Stimulated activated CD8-positive, alpha-beta memory T cell treated with anti-CD3 and anti-CD28 coated beads, Interleukin-7, amount 100 ng/mL, for 1 hour (primary cell): Measurements from ENCODE around the gene ANKHD1.
"Not testable (repeated sequence)": the region's sequence is repeated elsewhere in the genome, so short reads cannot be mapped to it uniquely, and the experiment has no call there.

Experiments used
- DNase-seq, 2 donors: peaks; one replicate each; pipeline ENCODE4 v3.0.0-alpha.2; 2020; ENCODE audit warnings: low read depth in 2 of 2

The ANKHD1 gene

GRCh38 chr5:140420665-140421361 lies 19.2 kb downstream of the ANKHD1 start:
- DNase-seq, result no peak

GRCh38 chr5:140421375-140421774 lies 19.7 kb downstream of the ANKHD1 start:
- DNase-seq, result not testable (repeated sequence)

DNA sequence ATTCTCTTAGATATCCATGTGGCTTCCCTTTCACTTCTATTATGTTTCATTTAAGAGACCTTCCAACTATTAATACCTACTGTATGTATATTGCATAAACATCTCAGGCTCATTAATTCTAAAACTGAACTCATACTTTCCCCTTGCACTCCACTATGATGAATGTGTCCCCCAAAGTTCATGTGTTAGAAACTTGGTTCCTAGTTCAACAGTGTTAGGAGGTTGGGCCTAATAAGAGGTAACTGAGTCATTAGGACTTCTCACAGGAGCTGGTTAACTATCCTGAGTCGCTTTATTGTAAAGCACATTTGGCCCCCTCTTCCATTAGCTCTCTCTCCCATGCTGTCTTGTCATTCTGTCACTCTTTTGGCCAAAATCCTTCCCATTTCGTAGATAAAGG lies 22.0 kb downstream of the ANKHD1 start:
- no peak for DNase-seq

GRCh38 chr5:140424135-140424534 lies 22.5 kb downstream of the ANKHD1 start:
- DNase-seq, result no peak

GRCh38 chr5:140427726-140428125 lies 26.1 kb downstream of the ANKHD1 start:
- DNase-seq, result not testable (repeated sequence)

- DNase-seq, result no peak
Measured at GRCh38 chr5:140429724-140430123, 28.1 kb downstream of the ANKHD1 start.

DNA sequence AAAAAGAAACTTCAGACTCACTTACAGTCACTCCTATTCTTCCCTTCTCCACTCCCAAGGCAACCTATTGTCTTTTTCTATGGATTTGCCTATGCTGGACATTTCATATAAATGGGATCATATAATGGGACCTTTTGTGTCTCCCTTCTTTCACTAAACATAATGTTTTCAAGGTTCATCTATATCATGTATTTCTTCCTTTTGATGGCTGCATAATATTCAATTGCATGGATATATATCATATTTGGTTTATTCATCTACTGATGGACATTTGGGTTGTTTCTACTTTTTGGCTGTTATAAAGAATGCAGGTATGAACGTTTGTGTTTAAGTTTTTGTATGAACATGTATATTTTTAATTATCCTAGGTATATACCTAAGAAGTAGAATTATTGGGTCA lies 30.6 kb downstream of the ANKHD1 start:
- DNase-seq, result no peak

DNA sequence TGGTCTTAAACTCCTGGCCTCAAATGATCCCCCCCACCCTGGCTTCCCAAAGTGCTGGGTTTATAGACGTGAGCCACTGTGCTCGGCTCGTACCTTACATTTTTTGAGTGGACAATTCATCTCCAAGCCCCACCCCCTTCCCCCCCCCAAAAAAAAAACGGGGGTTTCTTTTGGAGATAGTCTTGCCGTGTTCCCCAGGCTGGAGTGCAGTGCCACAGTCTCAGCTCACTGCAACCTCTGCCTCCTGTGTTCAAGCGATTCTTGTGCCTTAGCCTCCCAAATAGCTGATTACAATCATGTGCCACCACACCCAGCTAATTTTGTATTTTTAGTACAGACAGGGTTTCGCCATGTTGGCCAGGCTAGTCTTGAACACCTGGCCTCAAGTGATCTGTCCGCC lies 31.3 kb downstream of the ANKHD1 start:
- no peak for DNase-seq

- DNase-seq, result not testable (repeated sequence)
Measured at GRCh38 chr5:140457368-140457767, 55.7 kb downstream of the ANKHD1 start.

- no peak for DNase-seq
Measured at GRCh38 chr5:140466981-140467742, 65.5 kb downstream of the ANKHD1 start.

- no peak for DNase-seq
Measured at GRCh38 chr5:140468188-140468587, 66.6 kb downstream of the ANKHD1 start.

DNA sequence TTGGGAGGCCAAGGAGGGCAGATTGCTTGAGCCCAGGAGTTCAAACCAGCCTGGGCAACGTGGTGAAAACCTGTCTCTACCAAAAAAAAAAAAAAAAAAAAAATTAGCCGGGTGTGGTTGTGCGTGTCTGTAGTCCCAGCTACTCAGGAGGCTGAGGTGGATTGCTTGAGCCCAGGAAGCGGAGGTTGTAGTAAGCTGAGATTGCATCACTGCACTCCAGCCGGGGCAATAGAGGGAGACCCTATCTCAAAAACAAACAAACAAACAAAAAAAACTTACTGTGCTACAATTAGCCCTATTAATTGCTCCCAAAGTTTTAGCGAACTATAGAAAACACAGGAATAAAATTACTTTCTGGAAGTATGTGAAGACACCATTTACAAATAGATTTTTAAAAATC lies 67.6 kb downstream of the ANKHD1 start:
- no peak for DNase-seq

DNA sequence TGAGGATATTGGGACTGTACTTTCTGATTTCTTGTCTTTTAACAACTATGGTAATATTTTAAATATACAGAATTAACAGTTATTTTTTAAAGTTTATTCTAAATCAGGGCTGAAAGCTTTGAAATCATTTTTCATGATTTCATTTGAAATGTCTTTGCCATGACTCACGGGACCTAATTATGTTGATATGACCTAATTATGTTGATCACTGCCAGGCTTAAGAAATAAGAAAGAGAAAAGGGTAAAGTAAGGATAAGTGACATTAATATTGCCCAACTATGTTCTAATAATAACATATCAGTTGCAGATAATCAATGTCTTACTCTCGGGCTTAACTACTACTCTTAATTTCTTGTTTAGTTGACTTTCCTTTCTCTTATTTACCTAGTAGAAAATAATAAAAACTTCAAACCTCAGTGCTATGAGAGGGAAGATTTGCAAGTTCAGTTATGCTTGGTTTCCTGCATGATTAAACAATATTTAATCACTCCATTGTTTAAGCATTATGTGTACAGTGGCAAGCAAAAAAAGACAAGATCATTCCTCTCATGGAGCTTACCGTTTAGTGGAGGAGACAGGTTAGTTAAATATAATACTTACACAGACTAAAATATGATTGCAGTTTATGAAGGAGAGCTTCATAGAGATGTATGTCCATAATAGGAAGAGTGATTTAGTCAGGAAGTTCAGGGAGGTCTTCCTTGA lies 78.8 kb downstream of the ANKHD1 start:
- no peak for DNase-seq

DNA sequence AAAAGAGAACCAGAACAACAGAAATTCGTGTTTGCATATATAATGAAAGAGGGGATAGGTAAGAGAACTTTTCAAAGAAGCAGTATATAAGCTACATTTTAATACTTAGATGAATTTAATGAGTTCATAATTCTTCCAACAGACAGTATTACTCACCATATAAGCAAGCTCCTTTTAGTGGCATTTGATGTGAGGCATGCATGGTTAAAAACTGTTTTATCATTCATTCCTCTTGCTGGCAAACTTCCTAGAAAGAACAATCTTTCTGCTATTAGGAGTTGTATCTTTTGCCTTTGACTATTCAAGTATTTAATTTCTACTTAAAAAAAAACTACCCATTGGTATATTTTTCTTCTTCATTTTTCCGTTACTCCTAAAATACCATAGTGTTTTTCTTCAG lies 80.1 kb downstream of the ANKHD1 start:
- no peak for DNase-seq

- no peak for DNase-seq
Measured at GRCh38 chr5:140483055-140483454, 81.4 kb downstream of the ANKHD1 start.

GRCh38 chr5:140488141-140488540 lies 86.5 kb downstream of the ANKHD1 start:
- not testable (repeated sequence) for DNase-seq

DNA sequence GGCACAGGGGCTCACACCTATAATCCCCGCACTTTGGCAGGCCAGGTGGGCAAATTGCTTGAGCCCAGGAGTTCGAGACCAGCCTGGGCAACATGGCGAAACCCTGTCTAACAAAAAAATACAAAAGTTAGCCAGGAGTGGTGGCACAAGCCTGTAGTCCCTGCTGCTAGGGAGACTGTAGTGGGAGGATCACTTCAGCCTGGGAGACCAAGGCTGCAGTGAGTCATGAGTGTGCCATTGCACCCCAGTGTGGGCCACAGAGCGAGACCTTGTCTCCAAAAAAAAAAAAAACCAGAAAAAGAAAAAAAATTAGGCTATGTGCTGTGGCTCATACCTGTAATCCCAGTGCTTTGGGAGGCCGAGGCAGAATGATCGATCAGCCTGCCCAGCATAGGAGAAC lies 87.3 kb downstream of the ANKHD1 start:
- DNase-seq, result no peak

DNA sequence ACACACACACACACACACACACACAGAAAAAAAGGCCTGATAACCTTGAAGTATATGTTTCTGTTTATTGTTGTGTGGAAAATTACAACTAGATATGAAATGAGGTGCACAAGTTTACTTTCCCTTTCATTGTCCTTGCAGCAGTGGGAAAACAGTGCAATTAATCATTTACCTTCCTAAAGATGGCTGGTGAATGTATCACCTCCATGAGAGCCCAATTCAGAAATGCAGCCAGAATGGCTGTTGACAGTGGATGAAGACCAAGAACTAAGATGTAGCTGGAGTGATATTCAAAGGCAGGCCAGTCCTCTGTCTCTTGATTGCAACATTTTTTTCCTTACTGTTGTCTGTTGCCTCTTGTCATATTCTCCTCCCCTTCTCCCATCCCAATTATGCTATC lies 96.3 kb downstream of the ANKHD1 start:
- no peak for DNase-seq

GRCh38 chr5:140498591-140498990 lies 97.0 kb downstream of the ANKHD1 start:
- DNase-seq, result no peak

GRCh38 chr5:140502834-140503233 lies 101.2 kb downstream of the ANKHD1 start:
- no peak for DNase-seq

GRCh38 chr5:140509898-140510297 lies 108.3 kb downstream of the ANKHD1 start:
- no peak for DNase-seq

- no peak for DNase-seq
Measured at GRCh38 chr5:140513124-140513523, 111.5 kb downstream of the ANKHD1 start.

DNA sequence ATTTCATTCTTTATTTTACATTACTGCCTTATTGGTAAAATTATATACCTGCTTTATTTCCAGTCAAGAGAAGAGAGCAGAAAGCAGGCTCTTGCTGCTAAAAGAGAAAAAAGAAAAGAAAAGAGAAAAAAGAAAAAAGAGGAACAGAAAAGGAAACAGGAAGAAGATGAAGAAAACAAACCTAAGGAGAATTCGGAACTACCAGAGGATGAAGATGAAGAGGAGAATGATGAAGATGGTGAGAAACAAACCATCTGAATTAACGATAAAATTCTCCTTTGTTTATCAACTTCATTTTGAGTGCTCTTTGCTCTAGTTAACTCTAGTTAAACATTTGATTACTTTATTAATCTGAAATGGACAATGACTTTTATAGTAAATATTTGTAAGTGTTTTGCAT lies 122.4 kb downstream of the ANKHD1 start:
- DNase-seq, result no peak
